GM18861 (cell line): ENCODE measurements around the gene METTL18.
A peak's percentile ranks its signal among the peaks of the same experiment; 100 is the strongest.
"Not testable (repeated sequence)": the region's sequence is repeated elsewhere in the genome, so short reads cannot be mapped to it uniquely, and the experiment has no call there.

Experiments used
- ATAC-seq: cut with Tn5 transposase; IDR thresholded peaks from one replicate; pipeline ENCODE4 v1.9.1; 2021; ENCODE audit not compliant: unreplicated experiment

Gene METTL18

GRCh38 chr1:169794530-169795416 lies at the start of gene METTL18:
TSS of gene METTL18 (minus strand) at chr1:169794907. CDS start at chr1:169793695, 1,212 bp downstream.
- ATAC-seq = peak; percentile 85

- no peak for ATAC-seq
Measured at GRCh38 chr1:169838942-169839341, 44.2 kb upstream of the METTL18 start.

GRCh38 chr1:169836198-169836597 lies 41.5 kb upstream of the METTL18 start:
- ATAC-seq = no peak

GRCh38 chr1:169835647-169836046 lies 40.9 kb upstream of the METTL18 start:
- ATAC-seq = no peak

- ATAC-seq = no peak
Measured at GRCh38 chr1:169834869-169835268, 40.2 kb upstream of the METTL18 start.

GRCh38 chr1:169833179-169833901 lies 38.6 kb upstream of the METTL18 start:
- no peak for ATAC-seq

GRCh38 chr1:169829671-169830070 lies 35.0 kb upstream of the METTL18 start:
- ATAC-seq = no peak

GRCh38 chr1:169824153-169824552 lies 29.4 kb upstream of the METTL18 start:
- no peak for ATAC-seq

- no peak for ATAC-seq
Measured at GRCh38 chr1:169821500-169821899, 26.8 kb upstream of the METTL18 start.

- no peak for ATAC-seq
Measured at GRCh38 chr1:169816617-169817016, 21.9 kb upstream of the METTL18 start.

GRCh38 chr1:169814265-169814664 lies 19.6 kb upstream of the METTL18 start:
- ATAC-seq = no peak

- ATAC-seq = no peak
Measured at GRCh38 chr1:169812131-169812530, 17.4 kb upstream of the METTL18 start.

GRCh38 chr1:169811418-169812035 lies 16.8 kb upstream of the METTL18 start:
- ATAC-seq = not testable (repeated sequence)

GRCh38 chr1:169809370-169810095 lies 14.8 kb upstream of the METTL18 start:
- ATAC-seq = no peak

- ATAC-seq = no peak
Measured at GRCh38 chr1:169804941-169805340, 10.2 kb upstream of the METTL18 start.

GRCh38 chr1:169802888-169803287 lies 8.2 kb upstream of the METTL18 start:
- no peak for ATAC-seq

GRCh38 chr1:169797281-169797680 lies 2.6 kb upstream of the METTL18 start:
- ATAC-seq = no peak

- ATAC-seq = no peak
Measured at GRCh38 chr1:169796274-169796810, 1.6 kb upstream of the METTL18 start.

GRCh38 chr1:169795687-169796086 lies 980 bp upstream of the METTL18 start:
- ATAC-seq = no peak

- ATAC-seq = no peak
Measured at GRCh38 chr1:169793730-169794129, 977 bp downstream of the METTL18 start.

GRCh38 chr1:169788402-169788801 lies 6.3 kb downstream of the METTL18 start:
- no peak for ATAC-seq
